ENCODE measurements around the gene VPS33B.

GRCh38 chr15:90979582-90979981 lies 42.8 kb downstream of the VPS33B start:
- TF ChIP-seq CTCF (CRISPR knock-in tag; IDR thresholded peaks at IDR 0.05) (no peak), E2F1 (CRISPR knock-in tag; IDR thresholded peaks at IDR 0.05) (no peak), POLR2A (IDR thresholded peaks at IDR 0.05; ENCODE audit: insufficient read depth in 1 of 2, low read depth in 2 of 2, low read length in 2 of 2) (no peak), ZNF639 (CRISPR knock-in tag; conservative IDR thresholded peaks at IDR 0.05) (no peak), TBP (CRISPR knock-in tag; IDR thresholded peaks at IDR 0.05) (no peak), MAFF (IDR thresholded peaks at IDR 0.05; ENCODE audit: low read depth, low read length) (no peak), MAZ (IDR thresholded peaks at IDR 0.05; ENCODE audit: borderline replicate concordance, low read depth, low read length) (no peak), MAZ (CRISPR knock-in tag; IDR thresholded peaks at IDR 0.05; ENCODE audit: low read depth) (no peak)
